NCI-H2171 (cell line): ENCODE measurements around the gene TRIM29.
A peak's percentile ranks its signal among the peaks of the same experiment; 100 is the strongest.

Experiments used
- DNase-seq: peaks from one replicate; lab custom pipeline; 2025; lab: John Stamatoyannopoulos, UW

TRIM29 gene

GRCh38 chr11:120122924-120123683 lies 14.8 kb downstream of the TRIM29 start:
- no peak for DNase-seq

- no peak for DNase-seq
Measured at GRCh38 chr11:120121914-120122473, 15.9 kb downstream of the TRIM29 start.

DNA sequence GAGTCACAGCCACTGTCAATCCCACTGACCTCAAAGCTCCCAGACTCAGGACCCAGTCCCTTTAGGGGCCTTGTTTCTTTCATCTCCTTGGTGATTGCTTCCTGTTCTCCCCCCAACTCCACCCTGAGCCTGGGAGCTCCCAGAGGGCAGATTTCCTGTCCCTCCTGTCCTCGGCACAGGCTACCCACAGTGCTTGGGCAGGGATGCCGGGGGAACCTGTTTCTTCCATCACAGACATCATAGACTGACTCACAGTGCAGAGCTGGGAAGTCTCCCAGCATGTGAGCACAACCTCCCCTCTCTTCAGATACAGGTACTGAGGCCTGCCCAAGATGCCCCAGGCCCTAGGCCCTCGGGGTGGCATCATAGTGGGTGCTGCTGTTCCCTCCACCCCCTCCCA lies 16.6 kb downstream of the TRIM29 start:
- DNase-seq, result no peak

- DNase-seq, result peak; percentile 16
Measured at GRCh38 chr11:120120805-120121335, 17.0 kb downstream of the TRIM29 start.

DNA sequence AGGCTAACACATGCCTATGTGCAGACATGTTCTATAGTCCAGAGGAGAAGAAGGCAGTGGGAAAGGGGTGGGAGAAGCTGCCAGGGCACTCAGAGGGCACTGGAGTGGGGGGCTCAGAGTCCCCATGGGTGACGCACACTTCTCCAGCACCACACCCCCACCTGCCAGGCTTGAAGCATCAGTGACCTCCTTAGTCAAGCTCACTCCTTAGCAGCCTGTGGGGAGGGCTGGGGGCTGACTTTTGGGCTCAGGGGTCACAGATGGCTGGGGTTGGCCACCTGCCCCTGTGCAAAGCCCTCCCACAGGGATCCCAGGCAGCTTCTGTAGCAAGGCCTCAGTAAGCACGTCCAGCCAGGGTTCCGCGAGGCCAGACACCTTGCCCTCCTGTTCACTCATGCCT lies 18.8 kb downstream of the TRIM29 start:
- DNase-seq, result no peak

DNA sequence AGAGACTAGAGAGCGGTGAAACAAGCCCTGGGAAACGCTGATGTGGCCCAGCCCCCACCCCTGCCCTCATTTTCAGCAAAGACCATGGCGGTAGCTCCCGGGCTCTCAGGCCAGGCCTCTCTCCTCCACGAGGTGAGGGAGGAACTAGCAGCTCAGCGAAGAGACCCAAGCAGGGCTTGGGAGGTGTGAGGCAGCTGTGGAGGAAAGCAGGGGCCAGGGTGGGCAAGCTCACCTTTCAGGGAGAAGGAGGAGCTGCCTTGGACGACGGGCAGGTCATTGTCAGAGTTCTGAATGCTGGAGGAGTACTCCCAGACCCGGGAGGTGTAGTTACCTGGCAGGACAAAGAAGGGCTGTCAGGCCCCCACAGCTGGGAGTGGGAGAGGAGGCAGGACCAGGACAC lies 19.9 kb downstream of the TRIM29 start:
- DNase-seq, result no peak

DNA sequence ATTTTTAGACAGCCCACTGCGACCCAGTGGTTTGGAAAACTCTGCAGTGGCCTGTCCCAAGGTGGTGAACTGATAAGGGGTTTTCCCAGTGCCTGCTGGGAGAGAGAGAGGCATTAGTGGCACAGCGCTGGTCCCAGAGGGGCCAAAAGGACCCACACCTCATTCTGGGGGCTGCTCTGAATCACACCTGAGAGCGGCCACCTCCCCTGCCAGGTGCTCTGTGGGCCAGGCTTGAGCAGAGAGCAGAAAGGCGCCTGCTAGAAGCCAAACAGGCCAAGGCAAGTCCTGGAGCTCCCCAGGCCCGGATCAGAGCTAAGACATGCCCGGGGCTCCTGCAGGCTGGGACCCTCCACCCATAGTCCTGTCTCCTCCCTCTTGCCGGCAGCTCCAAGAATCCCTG lies 20.9 kb downstream of the TRIM29 start:
- DNase-seq, result no peak

DNA sequence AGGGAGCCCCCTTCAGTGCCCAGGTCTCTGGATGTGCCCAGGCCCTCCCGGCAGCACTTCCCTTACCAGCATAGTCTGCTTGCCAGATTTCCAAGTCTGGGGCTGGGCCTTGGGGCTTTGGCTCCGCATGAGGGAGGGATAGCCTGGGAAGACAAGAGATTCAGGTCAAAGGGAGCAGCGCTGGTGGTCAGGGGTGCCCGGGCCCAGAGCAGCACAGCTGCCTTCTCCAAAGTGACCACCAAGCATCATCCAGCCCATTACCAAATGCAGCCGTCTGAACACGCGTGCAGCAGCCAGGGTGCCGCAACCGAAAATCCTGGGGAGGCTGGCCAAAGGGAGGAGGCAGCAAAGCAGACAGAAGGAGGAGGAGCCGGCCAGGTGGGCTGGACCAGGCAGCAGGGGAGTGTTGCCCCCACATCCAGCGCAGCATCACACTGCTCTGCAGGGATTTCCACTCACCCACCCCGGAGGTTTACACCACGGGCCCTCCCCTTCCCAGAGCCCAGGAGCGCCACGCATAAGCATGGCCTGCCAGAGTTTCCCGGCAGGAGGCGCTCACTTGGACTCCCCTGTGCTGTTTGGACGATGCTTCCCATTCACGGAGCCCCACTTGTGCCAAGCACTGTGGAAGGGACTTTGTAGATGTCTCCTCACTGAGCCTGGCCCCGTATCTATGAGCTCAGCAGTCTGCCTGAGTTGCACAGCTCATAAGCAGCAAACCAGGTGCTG lies 22.5 kb downstream of the TRIM29 start:
- DNase-seq, result no peak

DNA sequence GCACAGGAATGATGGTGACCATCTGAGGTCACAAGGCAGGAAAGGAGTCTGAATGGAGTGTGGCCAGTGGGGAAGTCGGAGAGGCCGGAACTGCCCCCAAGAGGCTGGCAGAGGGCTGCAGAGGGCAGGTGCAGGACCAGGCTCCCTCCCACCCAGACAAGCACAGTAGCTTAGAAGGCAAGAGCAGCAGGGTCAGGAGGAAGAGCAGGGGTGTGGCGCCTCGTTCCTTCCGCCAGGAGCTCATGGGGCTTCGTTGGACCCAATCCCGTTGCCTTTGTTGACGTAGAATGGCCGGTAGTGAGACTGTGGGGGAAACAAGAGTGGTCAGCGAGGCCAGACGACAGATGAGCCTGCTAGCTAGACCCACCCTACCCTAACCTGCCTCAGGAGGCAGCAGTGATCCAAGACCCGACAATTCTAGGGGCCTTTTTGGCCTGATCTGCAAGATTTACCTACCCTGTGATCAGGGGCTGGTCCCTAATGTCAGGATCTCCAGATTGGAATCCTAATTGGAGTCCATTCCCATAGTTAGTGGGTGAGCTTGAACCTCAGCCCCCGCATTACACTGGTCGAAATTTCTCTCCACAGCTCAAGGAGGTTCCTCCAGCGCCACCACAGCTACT lies 25.6 kb downstream of the TRIM29 start:
- DNase-seq, result no peak

DNA sequence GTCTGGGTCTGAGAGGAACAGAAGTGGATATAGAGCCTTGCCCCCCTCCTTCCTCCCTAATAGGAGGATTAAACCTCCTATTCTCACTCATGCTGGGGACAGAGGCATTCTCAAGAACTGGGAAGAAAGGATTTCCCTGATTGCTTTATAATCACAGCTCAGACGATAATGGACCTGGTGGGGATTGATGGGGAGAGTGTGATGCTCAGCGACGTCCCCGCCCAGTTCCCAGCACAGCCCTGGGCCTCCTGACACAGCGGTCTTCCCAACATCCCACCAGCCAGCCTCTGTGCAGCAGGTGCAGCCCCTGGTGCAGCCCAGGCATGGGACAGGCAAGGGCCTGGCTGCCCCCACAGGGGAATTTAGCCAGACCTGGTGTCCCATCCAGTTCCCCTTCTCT lies 28.4 kb downstream of the TRIM29 start:
- no peak for DNase-seq

DNA sequence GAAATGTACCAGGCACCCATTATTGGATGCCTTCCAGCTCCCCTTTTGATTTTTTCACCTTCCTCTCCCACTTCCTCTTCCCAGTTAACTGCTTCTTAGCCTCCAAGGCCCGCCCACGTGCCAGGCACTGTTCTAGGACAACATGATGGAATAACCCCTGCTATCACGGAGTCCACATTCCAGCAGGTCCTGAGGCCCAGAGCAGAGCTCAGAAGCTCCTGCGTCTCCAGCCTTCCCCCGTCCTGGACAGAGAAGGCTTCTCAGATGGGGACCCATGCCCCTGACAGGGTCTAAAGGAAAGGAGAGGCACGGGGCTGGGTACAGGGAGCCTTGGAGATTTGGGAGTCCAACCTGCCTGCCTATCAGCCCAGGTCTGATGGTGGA lies 29.1 kb downstream of the TRIM29 start:
- DNase-seq, result no peak

DNA sequence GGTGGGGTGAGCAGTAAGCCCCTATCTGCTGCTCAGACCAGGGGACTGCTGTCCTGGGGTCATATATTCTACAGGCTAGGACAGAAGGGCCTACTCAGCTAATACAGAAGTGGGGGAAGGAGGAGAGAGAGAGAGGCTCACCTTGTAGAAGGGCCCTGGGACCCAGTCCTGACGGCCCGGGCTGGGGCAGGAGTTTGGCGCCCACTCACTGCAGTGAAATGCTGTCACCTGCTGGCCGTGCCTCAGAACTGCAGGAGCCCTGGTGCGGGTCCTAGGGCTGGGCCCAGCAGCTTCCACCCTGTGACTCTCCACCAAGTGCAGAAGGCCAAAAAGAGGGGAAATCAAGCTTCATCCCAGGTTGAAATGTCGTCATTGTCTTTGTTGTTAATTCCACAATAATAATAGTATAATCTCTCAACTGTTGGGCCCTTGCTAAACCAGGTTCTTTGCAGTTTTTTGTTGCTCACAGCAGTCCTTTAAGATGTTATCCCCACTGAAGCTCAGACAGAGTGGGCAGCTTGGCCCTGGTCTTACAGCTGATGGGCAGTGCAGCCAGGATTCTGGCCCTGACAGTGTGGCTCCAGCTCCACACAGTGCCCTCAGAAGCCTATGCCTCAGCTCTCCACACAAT lies 29.6 kb downstream of the TRIM29 start:
- DNase-seq, result peak; percentile 38

DNA sequence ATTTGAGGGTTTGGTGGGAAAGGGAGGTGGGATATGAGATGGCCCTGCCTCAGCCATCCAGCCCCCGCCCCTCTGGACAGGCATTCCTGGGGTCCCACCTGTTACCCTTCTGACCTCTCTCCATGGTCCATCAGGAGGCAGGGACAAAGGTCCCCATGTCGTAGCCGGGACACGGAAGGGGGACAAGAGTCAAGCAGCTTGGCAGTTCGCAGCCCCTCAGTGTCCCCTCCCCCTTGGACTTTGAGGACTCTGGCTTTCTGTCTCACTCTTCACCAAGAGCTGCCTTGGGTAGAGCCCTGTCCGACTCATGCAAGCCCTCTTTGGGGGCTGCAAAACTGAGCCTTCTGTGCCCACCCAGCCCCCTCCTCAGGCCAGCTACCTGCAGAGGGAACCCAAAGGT lies 30.2 kb downstream of the TRIM29 start:
- DNase-seq, result no peak

DNA sequence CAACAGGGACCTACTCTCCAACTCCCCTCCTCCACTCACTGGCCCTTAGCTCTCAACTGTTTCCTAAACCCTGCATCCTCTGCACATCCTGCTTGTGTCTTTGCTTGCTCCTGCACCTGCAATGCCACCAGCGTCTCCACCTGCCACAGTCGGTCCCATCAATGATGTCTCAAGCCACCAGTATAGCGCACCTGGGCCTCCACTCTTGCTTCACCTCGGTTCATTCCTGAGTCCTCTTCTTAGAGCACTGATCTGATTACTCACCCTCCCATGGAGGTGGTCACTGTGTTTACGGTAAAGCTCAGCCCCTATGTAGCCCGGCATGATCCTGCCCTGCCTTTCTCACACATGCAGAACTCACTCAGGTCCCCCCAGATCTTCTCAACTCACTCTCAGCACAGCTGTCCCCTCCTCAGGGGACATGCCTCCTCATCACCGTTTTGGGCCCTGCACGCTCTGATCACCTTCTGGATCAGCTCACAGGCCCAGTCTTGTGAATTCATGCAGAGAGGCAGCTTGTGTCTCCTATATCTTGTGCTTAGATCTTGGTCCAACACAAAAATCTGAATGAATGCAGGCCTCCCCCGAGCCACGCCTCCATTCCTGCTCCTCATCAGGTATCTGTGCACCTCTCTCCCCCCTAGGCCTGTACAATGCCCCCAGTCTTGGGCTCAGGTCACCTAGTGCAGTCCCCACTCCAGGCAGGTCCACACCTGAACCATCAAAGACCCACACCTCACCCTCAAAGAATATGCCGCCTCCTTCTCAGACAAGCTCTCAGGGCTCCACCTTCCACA lies 31.4 kb downstream of the TRIM29 start:
- DNase-seq, result no peak

GRCh38 chr11:120105576-120105975 lies 32.3 kb downstream of the TRIM29 start:
- DNase-seq, result no peak

GRCh38 chr11:120104041-120104565 lies 33.8 kb downstream of the TRIM29 start:
- DNase-seq, result no peak

DNA sequence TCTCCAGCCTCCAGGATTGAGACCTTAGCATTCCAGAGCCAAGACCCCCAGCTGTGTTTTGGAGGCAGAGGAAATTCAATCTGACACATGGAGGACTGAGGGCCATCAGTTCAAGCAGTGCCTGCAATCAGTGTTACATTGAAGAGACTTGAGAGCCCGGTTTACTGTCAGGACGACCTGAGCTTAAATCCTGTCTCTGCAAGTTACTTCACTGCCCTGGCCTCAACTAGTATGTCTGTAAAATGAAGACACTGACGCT lies 35.1 kb downstream of the TRIM29 start:
- DNase-seq, result no peak

GRCh38 chr11:120102050-120102863 lies 35.7 kb downstream of the TRIM29 start:
- no peak for DNase-seq

DNA sequence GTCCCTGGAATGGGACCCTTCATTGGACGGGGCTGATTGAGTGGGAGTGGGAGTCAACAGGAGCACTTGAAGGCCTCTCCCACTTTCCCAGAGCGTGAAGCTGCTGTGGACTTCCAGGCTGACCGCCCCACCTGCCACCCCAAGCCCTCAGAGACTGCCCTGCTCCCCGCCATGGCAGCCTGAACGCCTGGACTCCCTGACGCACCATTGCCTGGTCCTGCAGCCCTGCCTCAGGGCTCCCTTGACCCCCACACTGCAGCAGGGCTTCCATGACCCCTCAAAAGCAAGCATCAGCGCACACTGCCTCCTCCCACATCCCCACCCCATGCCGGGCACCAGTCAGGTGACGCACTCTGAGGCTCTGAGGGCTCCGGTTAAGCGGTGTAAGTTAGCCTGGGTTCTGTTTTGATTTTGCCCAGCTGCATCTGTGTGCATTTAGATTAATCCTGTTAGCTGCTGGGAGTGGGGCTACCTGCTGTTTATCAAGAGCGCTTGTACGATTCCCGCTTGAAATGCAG lies 39.4 kb downstream of the TRIM29 start:
- no peak for DNase-seq

DNA sequence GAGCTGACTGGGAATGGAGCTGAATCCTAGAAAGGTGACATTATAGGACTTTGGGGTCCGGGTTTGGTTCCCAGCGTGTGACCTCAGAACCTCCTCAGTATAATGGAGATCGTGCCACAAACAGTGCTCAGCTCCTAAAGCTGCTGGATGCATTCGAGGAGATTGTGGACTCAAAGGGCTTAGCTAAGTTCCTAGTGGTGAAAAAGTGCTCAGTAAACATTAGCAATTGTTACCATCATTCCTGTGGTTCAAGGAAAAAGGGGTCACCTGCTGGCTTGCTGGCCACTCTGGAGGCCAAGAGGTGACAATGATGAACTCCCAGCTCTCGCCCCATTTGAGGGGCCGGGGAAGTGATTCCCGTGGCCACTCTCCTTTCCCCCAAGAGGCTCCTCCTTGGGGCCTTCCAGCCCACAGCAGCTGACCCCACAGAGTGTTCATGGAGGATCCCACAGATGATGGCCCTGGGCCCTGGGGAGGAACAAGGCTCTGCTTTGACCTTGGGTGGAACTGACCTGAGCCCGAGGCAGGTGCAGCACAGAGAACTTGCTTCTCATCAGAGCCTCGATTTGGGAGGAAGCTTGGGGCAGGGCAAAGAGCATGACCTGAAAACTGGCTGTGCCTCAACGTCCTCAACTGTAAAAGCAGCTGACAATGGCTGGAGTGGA lies 40.1 kb downstream of the TRIM29 start:
- no peak for DNase-seq
